Activated CD4-positive, CD25-positive, alpha-beta regulatory T cell (primary cell): ENCODE results near the gene ST8SIA2.

Experiments
- DNase-seq, 4 experiments: peaks; one replicate each; lab custom pipeline; 2025; lab: John Stamatoyannopoulos, UW

The ST8SIA2 gene

DNA sequence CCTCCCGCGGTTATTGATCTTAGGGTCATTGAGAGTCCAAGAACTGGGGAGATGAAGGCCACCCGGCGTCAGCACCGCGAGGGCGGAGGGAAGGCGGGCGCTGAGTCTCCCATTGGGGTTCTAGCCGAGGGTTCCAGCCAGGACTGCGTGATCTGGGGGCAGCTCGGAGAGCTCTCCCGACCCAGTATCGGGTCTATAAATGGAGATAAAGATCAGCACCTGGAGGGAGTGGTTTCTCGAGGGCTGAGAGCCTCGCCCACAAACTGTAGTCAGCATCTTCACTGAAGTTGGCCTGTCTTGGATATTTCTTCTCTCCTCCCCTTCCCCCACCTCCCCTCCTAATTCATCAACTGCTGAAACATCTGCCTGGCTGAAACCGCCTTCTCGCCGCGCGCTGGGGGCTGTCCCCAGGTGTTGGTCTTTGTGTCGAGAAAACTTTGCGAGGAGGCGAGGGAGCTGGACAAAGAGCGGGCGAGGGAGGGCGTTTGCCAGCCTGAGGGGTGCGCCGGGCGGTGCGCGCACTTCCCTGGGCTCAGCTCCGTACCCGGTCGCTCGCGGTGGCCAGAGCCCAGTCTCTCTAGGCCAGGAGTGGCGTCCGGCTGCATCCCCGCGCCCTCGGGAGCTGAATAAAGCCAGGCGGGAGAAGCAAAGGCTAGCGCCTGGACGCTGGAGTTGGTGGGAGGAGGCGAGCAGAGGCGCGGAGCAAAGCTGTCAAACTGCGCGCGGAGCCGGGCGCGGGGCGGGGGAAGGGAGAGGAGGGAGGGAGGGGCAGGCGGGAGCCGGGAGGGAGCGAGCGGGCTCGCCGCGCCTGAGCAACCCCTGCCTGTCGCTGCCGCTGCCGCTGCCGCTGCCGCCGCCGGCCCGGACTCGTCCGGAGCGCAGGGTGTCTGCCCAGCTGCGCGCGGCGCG, at the start of gene ST8SIA2:
TSS of gene ST8SIA2 (plus strand) at position 811 of the 909 bp plus-strand sequence. CDS start 184 bp downstream, outside the sequence.
- DNase-seq = no peak

GRCh38 chr15:92343924-92344643, 49.6 kb upstream of the ST8SIA2 start:
- DNase-seq = no peak

- DNase-seq = no peak
Observed at GRCh38 chr15:92346063-92346462, 47.6 kb upstream of the ST8SIA2 start.

GRCh38 chr15:92355307-92355706, 38.4 kb upstream of the ST8SIA2 start:
- no peak for DNase-seq

GRCh38 chr15:92361321-92362000, 32.2 kb upstream of the ST8SIA2 start:
- no peak for DNase-seq

GRCh38 chr15:92362001-92362350, 31.7 kb upstream of the ST8SIA2 start:
- no peak for DNase-seq

GRCh38 chr15:92365084-92365483, 28.6 kb upstream of the ST8SIA2 start:
- no peak for DNase-seq

DNA sequence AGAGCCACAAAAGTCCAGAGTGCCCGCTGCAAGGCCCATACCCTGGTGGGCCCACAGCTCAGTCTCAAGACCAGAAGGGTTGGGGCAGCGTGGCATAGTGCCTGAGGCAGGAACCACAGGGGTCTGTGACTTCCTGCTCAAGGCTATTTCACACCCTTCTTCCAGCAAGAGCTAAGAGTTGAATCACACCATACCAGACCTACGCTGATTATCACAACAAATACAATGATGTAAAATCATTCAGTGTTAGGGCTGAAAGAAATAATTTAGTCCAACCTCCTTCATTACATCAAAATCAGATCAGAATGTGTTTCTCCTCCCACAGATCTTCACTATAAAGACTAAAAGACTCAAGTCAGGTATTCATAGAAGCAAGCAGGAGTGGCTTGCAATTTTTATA, 27.8 kb upstream of the ST8SIA2 start:
- no peak for DNase-seq

GRCh38 chr15:92366381-92366780, 27.3 kb upstream of the ST8SIA2 start:
- no peak for DNase-seq

- no peak for DNase-seq
Observed at GRCh38 chr15:92375057-92375456, 18.6 kb upstream of the ST8SIA2 start.

DNA sequence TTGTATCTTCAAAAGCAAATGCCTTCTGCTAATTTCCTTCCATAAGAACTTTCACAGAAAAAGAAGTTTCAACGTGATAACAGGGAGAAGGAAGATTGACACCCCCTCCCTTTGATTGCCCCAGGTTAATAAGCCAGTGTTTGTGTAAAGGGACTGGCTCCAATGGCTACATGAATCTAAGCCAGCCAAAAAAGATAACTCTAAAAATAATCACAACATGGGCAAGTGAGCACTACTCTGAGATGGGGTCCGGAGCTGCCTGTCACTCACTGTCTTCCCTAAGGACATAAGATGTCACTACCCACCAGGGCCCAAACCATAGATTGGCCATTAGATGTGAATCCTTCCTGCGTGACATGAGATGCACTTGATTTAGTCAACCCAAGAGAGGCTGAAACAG, 17.6 kb upstream of the ST8SIA2 start:
- no peak for DNase-seq

DNA sequence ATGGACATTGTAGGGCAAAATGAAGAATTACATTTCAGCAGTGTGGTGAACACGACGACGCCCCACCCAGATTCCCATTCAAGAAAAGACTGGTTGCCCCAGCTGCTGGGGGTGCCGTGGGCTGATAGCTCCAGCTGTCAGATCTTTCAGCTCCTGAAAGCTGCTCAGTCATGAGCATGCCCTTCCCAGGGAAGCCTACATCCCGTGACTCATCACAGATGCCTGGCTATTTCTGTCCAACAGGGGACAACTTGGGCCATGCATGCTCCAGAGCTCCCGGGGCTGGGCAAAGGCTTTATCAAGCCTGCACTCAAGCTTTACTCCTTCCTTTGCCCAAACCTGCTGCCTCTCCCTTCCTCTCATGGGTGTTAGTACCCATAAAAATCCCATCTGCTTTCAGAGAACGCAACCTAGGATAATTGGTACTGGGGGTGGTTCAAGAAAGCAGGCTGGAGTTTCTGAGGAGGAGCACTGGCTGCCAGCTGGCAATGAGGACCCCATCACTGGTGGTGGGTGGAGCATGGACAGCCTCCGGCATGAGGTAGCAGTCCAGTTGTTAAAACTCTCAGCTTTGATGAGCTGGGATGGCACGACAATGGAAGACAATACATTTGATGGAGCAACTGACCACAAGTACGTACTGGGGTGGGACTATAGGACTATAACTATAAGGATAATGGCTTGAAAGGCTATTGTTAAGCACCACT, 16.4 kb upstream of the ST8SIA2 start:
- no peak for DNase-seq

- DNase-seq = no peak
Observed at GRCh38 chr15:92383519-92384324, 10.0 kb upstream of the ST8SIA2 start.

DNA sequence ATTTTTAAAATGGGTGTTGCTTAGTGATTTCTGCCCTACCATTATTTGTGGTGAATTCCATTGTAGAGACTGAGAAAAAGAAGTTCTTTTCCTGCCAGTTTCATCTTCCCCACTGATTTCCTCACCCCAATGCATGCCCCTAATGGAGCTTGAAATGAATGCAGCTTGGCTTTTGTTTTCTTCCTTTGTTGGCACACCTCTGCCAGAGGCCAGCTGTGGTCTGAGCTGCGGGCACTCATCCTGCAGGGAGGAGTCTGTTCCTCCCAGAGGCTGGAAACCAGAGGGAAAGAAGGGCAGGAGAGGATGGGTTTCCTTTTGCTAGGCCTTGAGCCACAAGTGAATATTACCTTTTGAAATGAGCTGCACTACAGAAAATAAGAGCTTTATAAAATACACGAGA, 9.3 kb upstream of the ST8SIA2 start:
- no peak for DNase-seq

- no peak for DNase-seq
Observed at GRCh38 chr15:92385096-92385495, 8.6 kb upstream of the ST8SIA2 start.

DNA sequence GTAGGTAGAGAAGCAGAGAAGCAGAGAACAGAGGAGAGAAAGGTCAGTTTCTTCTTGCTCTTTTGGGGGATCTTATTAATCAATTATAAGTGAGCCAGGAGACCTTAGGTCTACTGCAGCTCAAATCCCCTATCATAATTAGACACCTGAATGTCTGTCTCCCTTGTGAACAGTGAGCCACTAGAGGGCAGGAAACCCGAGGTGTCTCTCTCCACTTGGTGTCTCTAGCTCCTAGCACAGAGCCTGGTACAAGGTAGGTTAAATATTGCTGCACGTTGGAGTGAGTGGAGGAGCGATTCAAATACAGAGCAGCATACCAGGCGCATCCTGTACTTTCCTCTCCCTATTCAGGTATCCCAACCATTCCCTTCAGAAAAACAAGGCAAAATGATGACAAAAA, 2.0 kb upstream of the ST8SIA2 start:
- no peak for DNase-seq

DNA sequence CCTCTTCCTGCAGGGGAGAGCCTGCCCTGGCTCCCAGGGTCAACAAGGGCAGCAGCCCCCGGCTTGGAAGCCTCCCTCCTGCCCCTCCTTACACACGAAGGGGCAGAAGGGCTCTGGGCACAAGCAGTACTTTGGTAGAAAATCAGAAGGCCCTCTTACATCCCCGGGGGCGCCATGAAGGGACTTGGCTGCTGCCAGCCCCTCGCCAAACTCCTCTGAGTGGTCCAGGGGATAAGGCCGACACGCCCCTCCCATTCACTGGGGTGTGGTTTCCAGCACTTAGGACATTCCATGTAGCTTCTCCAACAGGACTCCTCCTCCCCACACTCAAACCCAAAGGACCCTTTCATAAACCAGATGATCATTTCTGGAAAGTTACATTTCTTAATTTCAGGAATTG, 1.2 kb upstream of the ST8SIA2 start:
- DNase-seq = no peak

GRCh38 chr15:92393980-92394308, 263 bp downstream of the ST8SIA2 start:
- no peak for DNase-seq

DNA sequence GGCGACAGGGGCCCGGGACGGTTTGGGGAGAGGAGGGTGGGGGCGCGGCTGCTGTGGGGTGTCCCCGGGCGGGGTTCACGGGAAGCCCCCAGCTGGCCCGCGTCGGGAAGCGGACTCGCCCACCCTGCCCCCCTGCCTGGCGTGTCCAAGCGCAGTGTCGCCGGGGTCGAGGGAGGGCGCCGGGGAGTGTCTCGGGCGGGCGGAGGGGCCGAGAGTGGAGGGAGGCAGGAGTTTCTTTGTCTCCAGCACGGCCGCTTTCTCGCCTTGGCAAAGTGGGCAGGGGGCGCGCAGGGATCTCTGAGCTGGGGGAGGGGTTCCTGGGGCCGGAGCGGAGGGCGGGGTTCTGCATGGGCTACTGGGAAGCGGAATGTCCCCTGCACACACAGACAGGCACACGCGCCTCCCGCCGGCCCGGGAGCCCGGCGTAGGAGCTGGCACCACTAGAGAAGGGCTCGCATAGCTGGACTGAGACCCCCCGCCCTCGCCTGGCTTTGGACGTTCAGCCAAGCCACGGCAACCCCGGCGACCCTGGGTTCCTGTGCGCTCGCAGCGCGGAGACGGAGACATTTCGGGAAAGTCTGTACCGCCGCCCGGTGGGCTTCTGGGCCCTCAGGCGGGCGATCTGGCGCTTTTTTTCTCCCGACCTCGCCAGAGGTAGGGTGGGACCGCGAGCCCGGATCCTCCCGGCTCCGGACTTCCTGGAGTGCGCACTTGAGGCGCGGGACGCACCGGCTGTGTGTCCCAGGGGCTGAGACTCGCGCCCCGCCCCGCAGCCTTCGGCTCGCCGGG, 822 bp downstream of the ST8SIA2 start:
- DNase-seq = no peak

DNA sequence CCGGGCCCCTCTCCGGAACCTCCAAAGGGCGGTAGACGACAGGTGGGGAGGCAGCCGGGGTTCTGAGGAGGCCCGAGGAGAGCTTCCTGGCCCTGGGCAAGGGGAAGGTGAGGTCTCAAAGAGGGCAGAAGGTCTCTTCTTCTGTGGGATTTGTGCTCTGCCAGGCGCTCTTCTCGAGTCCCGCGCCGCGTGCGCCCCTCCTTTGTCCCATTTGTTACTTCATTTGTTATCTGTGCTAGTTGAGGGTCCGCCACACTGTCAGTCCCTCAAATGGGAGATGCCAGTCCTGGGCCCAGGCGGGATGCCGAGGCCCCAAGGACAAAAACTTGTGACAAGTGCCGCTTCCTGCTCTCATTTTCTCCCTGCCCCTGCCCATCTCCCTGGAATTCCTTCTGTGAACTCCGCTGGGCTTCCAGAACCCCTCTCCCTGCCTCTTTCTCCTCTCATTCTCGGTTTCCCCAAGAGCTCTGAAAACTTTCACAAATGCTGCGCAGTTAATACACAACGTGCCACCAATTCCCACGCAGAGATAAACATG, 1.5 kb downstream of the ST8SIA2 start:
- DNase-seq = no peak
